Stimulated activated CD4-positive, alpha-beta T cell treated with anti-CD3 and anti-CD28 coated beads, Interleukin-1b, Interleukin-23, amount 100 ng/mL, for 4 hours (primary cell): Measurements from ENCODE around the gene GNAI3.

Experiments used
- DNase-seq, 2 donors: peaks; one replicate each; pipeline ENCODE4 v3.0.0-alpha.2; 2020; ENCODE audit warnings: low read depth in 2 of 2

Gene GNAI3

GRCh38 chr1:109637446-109637845, 89.0 kb downstream of the GNAI3 start:
- no peak for DNase-seq

- no peak for DNase-seq
These were observed 90.8 kb downstream of the GNAI3 start for GRCh38 chr1:109639063-109639840.

GRCh38 chr1:109639841-109640184, 91.4 kb downstream of the GNAI3 start:
- no peak for DNase-seq

- peak; percentile 91 to 92 for DNase-seq
These were observed 92.0 kb downstream of the GNAI3 start for GRCh38 chr1:109640285-109640865.

GRCh38 chr1:109641078-109641740, 92.8 kb downstream of the GNAI3 start:
- DNase-seq, result no peak

GRCh38 chr1:109641861-109642260, 93.4 kb downstream of the GNAI3 start:
- no peak for DNase-seq

- DNase-seq, result no peak
These were observed 94.2 kb downstream of the GNAI3 start for GRCh38 chr1:109642626-109643025.

GRCh38 chr1:109643385-109644230, 95.2 kb downstream of the GNAI3 start:
- peak; percentile 84 to 89 for DNase-seq

GRCh38 chr1:109644670-109645069, 96.3 kb downstream of the GNAI3 start:
- DNase-seq, result no peak

- no peak for DNase-seq
These were observed 101.1 kb downstream of the GNAI3 start for GRCh38 chr1:109649491-109649914.

GRCh38 chr1:109650609-109651008, 102.2 kb downstream of the GNAI3 start:
- DNase-seq, result no peak

GRCh38 chr1:109652402-109652801, 104.0 kb downstream of the GNAI3 start:
- DNase-seq, result no peak

GRCh38 chr1:109653306-109653705, 104.9 kb downstream of the GNAI3 start:
- no peak for DNase-seq

- DNase-seq, result no peak
These were observed 106.1 kb downstream of the GNAI3 start for GRCh38 chr1:109654519-109654918.

GRCh38 chr1:109655615-109656519, 107.5 kb downstream of the GNAI3 start, which contains the start of gene GSTM4:
TSS of gene GSTM4 (plus strand) at chr1:109656099. CDS start at chr1:109656390, 291 bp downstream.
- DNase-seq, result peak; percentile 38 to 65

GRCh38 chr1:109657395-109657794, 109.0 kb downstream of the GNAI3 start:
- DNase-seq, result no peak

- DNase-seq, result no peak
These were observed 109.6 kb downstream of the GNAI3 start for GRCh38 chr1:109657970-109658369.

- DNase-seq, result no peak
These were observed 110.2 kb downstream of the GNAI3 start for GRCh38 chr1:109658533-109659042.

- no peak for DNase-seq
These were observed 110.7 kb downstream of the GNAI3 start for GRCh38 chr1:109659145-109659544.

- DNase-seq, result no peak
These were observed 111.7 kb downstream of the GNAI3 start for GRCh38 chr1:109659997-109660690.
